PC-3 (cell line): ENCODE measurements around the gene DNAJA3. TPM values are rescaled to one million over a fixed set of nuclear protein-coding genes. Genes with fewer than 3 reads are reported as not detected.

Experiments used
- ATAC-seq: fragments of 200-7000 bp; cut with Tn5 transposase; 2 replicates; pipeline ENCODE4 v1.9.1; 2020; ENCODE audit warnings: mild to moderate bottlenecking, moderate library complexity
- BruUV-seq: library from RNA; stranded (reverse); fragments of 400-500 nt; replicated peaks from 2 replicates; lab custom pipeline; 2021; lab: Mats Ljungman, UMichigan
- CTCF ChIA-PET: fragments of 300-600 bp; sonication (Branson Sonifier 250); formaldehyde crosslinking; loops from one replicate; lab custom pipeline; 2022; ENCODE audit warnings: antibody characterized with exemption; lab: Charles Lee
- POLR2A ChIA-PET: fragments of 300-600 bp; sonication (Branson Sonifier 250); formaldehyde crosslinking; loops from one replicate; lab custom pipeline; 2022; ENCODE audit warnings: antibody characterized with exemption; ENCODE audit not compliant: unreplicated experiment; lab: Charles Lee
- DNase-seq: peaks from one replicate; pipeline ENCODE4 v3.0.0-alpha.2; 2015
- H2AFZ ChIP-seq: fragments of 300-600 bp; sonication (generic); 2 replicates; pipeline ENCODE4 v1.6.0; 2016; ENCODE audit warnings: antibody characterized with exemption, low read length
- H3F3A ChIP-seq: fragments of 300-600 bp; sonication (generic); one replicate; pipeline ENCODE4 v1.6.0; 2017; ENCODE audit warnings: antibody characterized with exemption, low read length, control low read depth, mild to moderate bottlenecking; ENCODE audit not compliant: unreplicated experiment
- H3K27ac ChIP-seq: fragments of 300-600 bp; sonication (generic); 2 replicates; pipeline ENCODE4 v1.5.1; 2016; ENCODE audit warnings: mild to moderate bottlenecking, low read length
- H3K27me3 ChIP-seq: fragments of 300-600 bp; sonication (generic); 2 replicates; pipeline ENCODE4 v1.6.1; 2016; ENCODE audit warnings: low read length, mixed read lengths
- H3K36me3 ChIP-seq: fragments of 300-600 bp; sonication (generic); 2 replicates; pipeline ENCODE4 v1.6.1; 2016; ENCODE audit warnings: low read depth, mixed run types, low read length, mixed read lengths
- H3K4me1 ChIP-seq: fragments of 300-600 bp; sonication (generic); 2 replicates; pipeline ENCODE4 v1.5.1; 2016; ENCODE audit warnings: low read length; ENCODE audit not compliant: insufficient read depth
- H3K4me2 ChIP-seq: fragments of 300-600 bp; sonication (generic); 2 replicates; pipeline ENCODE4 v1.6.0; 2016; ENCODE audit warnings: low read length
- H3K4me3 ChIP-seq: fragments of 300-600 bp; sonication (generic); 2 replicates; pipeline ENCODE4 v1.5.1; 2016; ENCODE audit warnings: mild to moderate bottlenecking, low read length, mixed read lengths
- H3K79me2 ChIP-seq: fragments of 300-600 bp; sonication (generic); 2 replicates; pipeline ENCODE4 v1.6.1; 2017; ENCODE audit warnings: low read length, mixed read lengths
- H3K9ac ChIP-seq: fragments of 300-600 bp; sonication (generic); 2 replicates; pipeline ENCODE4 v1.6.0; 2016; ENCODE audit warnings: mild to moderate bottlenecking, low read length
- H3K9me2 ChIP-seq: fragments of 300-600 bp; sonication (generic); replicated peaks from 2 replicates; pipeline ENCODE4 v1.6.1; 2016; ENCODE audit warnings: mixed run types, low read length, mixed read lengths
- H3K9me3 ChIP-seq: fragments of 300-600 bp; sonication (generic); 2 replicates; pipeline ENCODE4 v1.6.1; 2016; ENCODE audit warnings: low read length, mixed read lengths
- H4K20me1 ChIP-seq: fragments of 300-600 bp; sonication (generic); 2 replicates; pipeline ENCODE4 v1.6.1; 2016; ENCODE audit warnings: low read length, mixed read lengths
- CTCF ChIP-seq: fragments of 300-600 bp; sonication (generic); conservative IDR thresholded peaks from 2 replicates; pipeline ENCODE4 v1.5.1; 2017; ENCODE audit warnings: antibody characterized with exemption, low read depth, mild to moderate bottlenecking, low read length
- EZH2 ChIP-seq: fragments of 300-600 bp; sonication (generic); IDR thresholded peaks from one replicate; pipeline ENCODE4 v1.6.1; 2017; ENCODE audit warnings: antibody characterized with exemption, mild to moderate bottlenecking, low read length; ENCODE audit not compliant: unreplicated experiment
- EZH2phosphoT487 ChIP-seq: fragments of 300-600 bp; sonication (generic); IDR thresholded peaks from 2 replicates; pipeline ENCODE4 v1.6.1; 2018; ENCODE audit warnings: mild to moderate bottlenecking, antibody characterized with exemption, low read length, borderline replicate concordance
- intact Hi-C: fragments of 100-400 bp; cut with micrococcal nuclease; formaldehyde crosslinking; loops from 2 replicates; pipeline ENCODE4 v1.9.0; 2023
- total RNA-seq: library from RNA; depleted of rRNA; stranded (reverse); fragments of >200 nt; gene quantifications from 2 replicates; pipeline ENCODE4 v1.2.3, GENCODE V29; 2014

The DNAJA3 gene
- total RNA-seq, 1 experiment from 2014 or later: 123 TPM

DNA sequence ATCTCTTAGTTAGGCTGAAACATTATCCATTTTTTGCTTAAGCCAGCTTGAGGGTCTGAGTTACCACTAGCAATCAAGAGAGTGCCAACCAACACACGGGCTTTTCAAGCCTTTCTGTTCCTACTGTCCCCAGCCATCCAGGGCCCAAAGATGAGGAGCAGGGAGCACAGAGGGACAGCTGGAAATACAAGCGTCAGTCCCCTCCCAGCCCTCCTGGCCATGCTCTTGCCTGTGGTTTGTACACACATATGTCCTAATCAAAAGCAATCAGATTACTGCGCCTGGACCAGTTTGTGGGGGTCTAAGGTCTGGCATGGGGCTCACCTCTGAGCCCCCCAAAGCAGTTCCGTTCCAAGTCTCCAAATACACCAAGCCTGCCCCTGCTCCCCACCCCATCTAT lies 12.8 kb upstream of the DNAJA3 start:
- H3K79me2 ChIP-seq: peaks cover 18% of the 10 kb centered on the region
- H4K20me1 ChIP-seq: peaks cover 23% of the 10 kb centered on the region; the same call in 1 of the 2 replicates
- intact Hi-C loops: no loop called here
- DNase-seq (no peak), ATAC-seq (no peak)
- H2AFZ ChIP-seq: no peak overlapping the region
- H3K9ac ChIP-seq: no peak overlapping the region
- ChIA-PET CTCF (no interaction called here), POLR2A (no interaction called here)
- H3K4me3 ChIP-seq: no peak overlapping the region
- no peaks in the 10 kb centered on the region for H3F3A ChIP-seq
- H3K9me3 ChIP-seq: no peaks in the 10 kb centered on the region
- H3K4me2 ChIP-seq: no peak overlapping the region
- no peak overlapping the region for H3K27ac ChIP-seq
- TF ChIP-seq EZH2phosphoT487 (no peak), EZH2 (no peak), CTCF (no peak)
- H3K27me3 ChIP-seq: no peaks in the 10 kb centered on the region
- no peaks in the 10 kb centered on the region for H3K9me2 ChIP-seq
- peaks cover 27% of the 10 kb centered on the region for H3K4me1 ChIP-seq
- BruUV-seq: no TSS peak
- H3K36me3 ChIP-seq: no peaks in the 10 kb centered on the region

DNA sequence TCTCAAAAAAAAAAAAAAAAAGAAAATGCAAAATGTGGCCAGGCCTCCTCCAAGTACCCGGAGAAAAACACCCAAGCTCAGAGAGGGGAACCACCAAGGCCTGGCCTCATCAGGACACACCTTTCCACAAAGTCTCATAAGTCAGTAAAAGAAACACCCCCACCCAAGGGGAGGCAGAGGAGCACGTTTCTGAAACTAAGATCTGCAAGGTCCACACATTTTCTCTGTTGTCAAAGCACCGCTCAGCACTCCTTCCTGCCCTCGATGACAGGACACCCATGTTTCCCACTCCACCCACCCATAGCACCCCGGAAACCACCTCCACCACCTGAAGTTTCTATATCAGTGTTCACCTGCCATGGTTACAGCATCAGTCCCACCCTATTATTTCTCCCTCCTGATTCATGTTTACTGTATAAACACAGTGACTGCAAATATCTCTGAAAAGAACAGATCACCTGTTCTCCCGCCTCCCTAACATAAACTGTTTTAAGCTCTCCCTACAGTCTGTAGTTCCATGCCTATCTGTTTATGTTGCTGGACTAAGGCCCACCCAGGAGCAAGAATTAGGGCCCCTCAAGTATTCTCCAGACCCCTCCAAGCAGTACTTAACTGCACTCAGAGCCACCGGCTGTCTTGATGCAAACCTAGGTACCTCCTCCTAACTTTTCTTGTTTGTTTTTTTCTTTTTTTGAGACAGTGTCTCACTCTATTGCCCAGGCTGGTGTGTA lies 11.3 kb upstream of the DNAJA3 start:
- ATAC-seq: no peak
- Histone ChIP-seq H4K20me1 (peaks cover 23% of the 10 kb centered on the region; the same call in 1 of the 2 replicates), H3K27ac (no peak overlapping the region), H3K79me2 (peaks cover 18% of the 10 kb centered on the region), H3F3A (no peaks in the 10 kb centered on the region), H3K9me3 (no peaks in the 10 kb centered on the region), H3K4me2 (no peak overlapping the region), H3K4me3 (no peak overlapping the region), H3K36me3 (no peaks in the 10 kb centered on the region), H3K9ac (no peak overlapping the region), H3K9me2 (no peaks in the 10 kb centered on the region), H3K27me3 (no peaks in the 10 kb centered on the region), H3K4me1 (peaks cover 22% of the 10 kb centered on the region), H2AFZ (no peak overlapping the region)
- ChIA-PET CTCF (no interaction called here), POLR2A (no interaction called here)
- TF ChIP-seq EZH2 (no peak), CTCF (no peak), EZH2phosphoT487 (no peak)
- intact Hi-C loops: no loop called here
- BruUV-seq: no TSS peak
- DNase-seq: no peak

- Histone ChIP-seq H3K4me3 (peak overlapping the region; percentile 80), H3K79me2 (peaks cover 18% of the 10 kb centered on the region), H3F3A (no peaks in the 10 kb centered on the region), H3K27me3 (no peaks in the 10 kb centered on the region), H3K9me2 (no peaks in the 10 kb centered on the region), H3K27ac (no peak overlapping the region), H3K9me3 (no peaks in the 10 kb centered on the region), H3K9ac (peak overlapping the region; percentile 71), H4K20me1 (0 out of 2 replicates have a peak, but pooled peaks cover 14% of the 10 kb centered on the region), H2AFZ (peak overlapping the region; percentile 76), H3K36me3 (no peaks in the 10 kb centered on the region), H3K4me2 (peak overlapping the region; percentile 99), H3K4me1 (peaks cover 16% of the 10 kb centered on the region)
- DNase-seq: peak; percentile 15
- TF ChIP-seq EZH2 (no peak), EZH2phosphoT487 (no peak), CTCF (no peak)
- peak; percentile 15 for ATAC-seq
- BruUV-seq: no TSS peak
- POLR2A ChIA-PET: no interaction called here
- intact Hi-C loops: no loop called here
- CTCF ChIA-PET: no interaction called here
Observed at GRCh38 chr16:4415538-4416199, 10.0 kb upstream of the DNAJA3 start.
